ACC112 (cell line): ENCODE data around the gene DNAJB6.

Source experiments
- H2AFZ ChIP-seq: fragments of 200-600 bp; sonication (generic); one replicate; pipeline ENCODE4 v1.6.0; 2017; ENCODE audit warnings: antibody characterized with exemption, low read length; ENCODE audit not compliant: unreplicated experiment
- H3K27ac ChIP-seq: fragments of 200-600 bp; sonication (generic); 2 replicates; pipeline ENCODE4 v1.5.1; 2014; ENCODE audit warnings: low read depth, mild to moderate bottlenecking, antibody characterized with exemption, low read length, moderate library complexity
- H3K27me3 ChIP-seq: fragments of 200-600 bp; sonication (generic); 2 replicates; pipeline ENCODE4 v1.6.1; 2014; ENCODE audit warnings: mild to moderate bottlenecking, antibody characterized with exemption, low read length, moderate library complexity, mixed read lengths; ENCODE audit not compliant: insufficient read depth
- H3K36me3 ChIP-seq: fragments of 200-600 bp; sonication (generic); 2 replicates; pipeline ENCODE4 v1.6.1; 2016; ENCODE audit warnings: mild to moderate bottlenecking, antibody characterized with exemption, low read length, moderate library complexity, mixed read lengths; ENCODE audit not compliant: insufficient read depth
- H3K4me1 ChIP-seq: fragments of 200-600 bp; sonication (generic); one replicate; pipeline ENCODE4 v1.6.1; 2016; ENCODE audit warnings: low read length, mixed read lengths; ENCODE audit not compliant: insufficient read depth, unreplicated experiment, control insufficient read depth
- H3K4me3 ChIP-seq: fragments of 200-600 bp; sonication (generic); 2 replicates; pipeline ENCODE4 v1.5.1; 2014; ENCODE audit warnings: mild to moderate bottlenecking, low read depth, low read length
- H3K79me2 ChIP-seq: fragments of 200-600 bp; sonication (generic); one replicate; pipeline ENCODE4 v1.6.0; 2016; ENCODE audit warnings: low read length; ENCODE audit not compliant: control insufficient read depth, unreplicated experiment, insufficient read depth

DNAJB6 gene

DNA sequence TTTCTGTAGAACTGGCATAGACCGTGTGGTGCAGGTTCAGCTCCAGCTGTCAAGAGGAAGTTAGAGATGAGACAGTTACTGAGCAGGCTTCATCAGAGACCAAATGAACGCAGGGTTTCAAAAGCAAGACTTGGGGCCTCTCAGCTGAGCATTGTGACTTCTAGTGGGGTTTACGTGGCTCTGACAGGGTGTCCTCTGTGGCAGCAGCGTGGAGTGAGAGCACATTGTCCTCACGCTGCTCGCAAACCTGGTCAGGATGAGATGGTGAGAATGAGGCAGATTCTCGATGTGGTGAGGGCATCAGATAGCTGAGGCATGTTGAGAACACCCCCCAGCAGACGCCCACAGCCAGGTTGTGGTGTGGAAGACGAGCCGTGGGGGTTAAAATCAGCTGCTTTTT, 126.0 kb downstream of the DNAJB6 start:
- H3K4me3 ChIP-seq: no peak overlapping the region
- no peaks in the 10 kb centered on the region for H3K36me3 ChIP-seq
- H3K79me2 ChIP-seq: no peaks in the 10 kb centered on the region
- H2AFZ ChIP-seq: no peak overlapping the region
- H3K27ac ChIP-seq: no peak overlapping the region
- peaks cover 9% of the 10 kb centered on the region for H3K4me1 ChIP-seq
- peaks cover 54% of the 10 kb centered on the region for H3K27me3 ChIP-seq

DNA sequence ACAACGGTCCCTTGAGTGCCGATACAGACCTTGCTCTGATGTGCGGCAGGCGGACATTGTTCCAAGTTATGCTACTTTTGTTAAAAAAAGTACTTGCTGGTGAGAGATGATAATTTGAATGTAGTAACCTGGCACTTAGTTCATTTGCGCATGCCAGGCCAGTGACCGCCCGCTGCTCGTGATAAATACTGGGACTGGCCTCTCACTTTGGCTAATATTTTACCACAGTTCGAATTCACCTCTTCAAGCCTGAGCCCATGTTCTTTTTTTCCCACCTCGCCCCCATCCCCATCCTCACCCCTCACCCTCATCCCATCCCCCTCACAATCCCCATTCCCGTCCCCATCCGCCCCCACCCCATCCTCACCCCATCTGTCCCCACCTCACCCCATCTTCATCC, 126.4 kb downstream of the DNAJB6 start:
- no peak overlapping the region for H3K27ac ChIP-seq
- no peaks in the 10 kb centered on the region for H3K79me2 ChIP-seq
- H2AFZ ChIP-seq: no peak overlapping the region
- peaks cover 54% of the 10 kb centered on the region for H3K27me3 ChIP-seq
- H3K4me3 ChIP-seq: no peak overlapping the region
- peaks cover 9% of the 10 kb centered on the region for H3K4me1 ChIP-seq
- H3K36me3 ChIP-seq: no peaks in the 10 kb centered on the region

DNA sequence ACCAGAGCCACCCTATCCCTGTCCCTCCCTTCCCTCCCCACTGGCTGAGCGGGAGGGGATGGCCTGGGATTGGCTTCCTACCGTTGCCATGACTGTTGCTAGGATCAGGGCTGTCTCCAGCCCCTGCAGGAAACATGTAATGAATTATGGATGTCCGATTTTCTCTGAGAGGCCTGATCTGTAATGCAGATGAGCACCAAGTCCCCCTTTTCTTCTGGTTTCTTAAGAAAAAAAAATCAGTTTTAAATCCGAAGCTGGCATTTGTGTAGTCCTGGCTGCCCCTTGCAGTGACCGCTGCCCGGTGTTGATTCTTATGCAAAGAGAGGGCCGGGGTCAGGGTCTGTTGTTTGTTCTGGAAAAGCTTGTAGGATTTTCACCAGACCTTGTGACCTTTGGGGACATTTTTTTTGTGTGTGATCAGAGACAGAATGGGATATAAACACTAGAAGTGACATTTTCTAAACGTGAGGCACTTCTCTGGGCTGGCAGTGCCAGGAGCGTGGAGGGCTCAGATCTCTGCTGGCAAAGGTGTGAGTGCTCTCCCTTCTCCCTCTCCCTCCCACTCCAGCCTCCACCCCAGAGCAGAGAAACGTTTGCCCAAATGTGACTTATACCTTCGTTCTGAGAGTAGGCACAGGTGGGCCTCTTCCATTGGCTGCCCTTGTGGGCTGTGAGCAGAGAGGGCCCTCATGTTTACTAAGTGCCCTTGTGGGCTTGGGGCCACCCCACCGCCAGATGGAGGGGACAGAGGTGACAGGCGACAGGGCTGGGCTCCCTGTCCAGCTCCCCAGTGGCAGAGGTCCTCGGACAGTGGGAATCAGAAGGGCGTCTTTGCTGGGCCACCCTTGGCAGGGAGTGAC, 127.5 kb downstream of the DNAJB6 start:
- Histone ChIP-seq H2AFZ (no peak overlapping the region), H3K79me2 (no peaks in the 10 kb centered on the region), H3K4me3 (no peak overlapping the region), H3K27ac (no peak overlapping the region), H3K4me1 (peaks cover 9% of the 10 kb centered on the region), H3K36me3 (no peaks in the 10 kb centered on the region), H3K27me3 (peaks cover 49% of the 10 kb centered on the region)

DNA sequence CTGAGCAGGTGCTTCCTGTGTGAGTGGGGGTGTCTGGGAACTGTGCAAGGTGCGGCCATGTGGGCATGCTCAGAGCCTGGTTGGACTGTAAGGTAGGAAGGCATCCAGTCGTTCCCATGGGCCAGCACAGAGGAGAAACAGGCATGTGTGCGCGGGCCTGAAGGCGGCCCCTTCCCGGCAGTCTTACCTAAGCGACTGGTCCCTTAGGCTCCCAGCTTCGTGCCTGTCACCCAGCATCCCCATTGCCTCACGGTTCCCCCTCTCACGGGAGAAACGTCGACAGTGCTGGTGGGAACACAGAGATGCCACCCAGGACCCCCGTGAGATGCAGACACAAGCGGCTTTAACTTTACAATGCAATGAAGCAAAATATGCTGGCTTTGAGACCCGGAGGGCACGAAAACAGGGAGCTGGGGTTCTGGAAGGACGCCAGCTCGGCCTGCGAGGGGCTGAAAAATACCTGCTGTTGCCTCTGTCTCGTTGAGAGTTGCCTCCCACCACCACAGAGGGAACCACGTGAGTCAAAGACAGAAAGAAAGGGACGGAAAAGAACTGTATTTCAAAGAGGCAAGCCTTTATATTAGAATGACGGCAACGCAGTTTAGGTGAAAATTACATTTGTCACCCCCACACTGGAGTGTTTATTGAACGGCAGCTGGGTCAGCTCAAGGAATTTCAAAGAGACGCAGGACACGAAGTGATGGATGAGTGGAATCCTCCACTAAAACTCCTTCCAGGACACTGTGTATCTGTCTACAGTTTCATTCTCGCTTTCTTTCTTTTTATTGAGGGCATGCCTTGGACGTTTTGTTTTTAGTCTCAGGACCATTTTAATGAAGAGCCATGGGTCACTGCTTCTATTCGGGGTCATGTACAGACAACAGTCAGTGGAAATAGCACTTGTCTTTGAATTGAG, 128.4 kb downstream of the DNAJB6 start:
- peaks cover 9% of the 10 kb centered on the region for H3K4me1 ChIP-seq
- H3K79me2 ChIP-seq: no peaks in the 10 kb centered on the region
- no peak overlapping the region for H3K27ac ChIP-seq
- H3K4me3 ChIP-seq: peak overlapping the region; percentile 52; the same call in 1 of the 2 replicates
- H3K27me3 ChIP-seq: peaks cover 49% of the 10 kb centered on the region
- no peak overlapping the region for H2AFZ ChIP-seq
- no peaks in the 10 kb centered on the region for H3K36me3 ChIP-seq

DNA sequence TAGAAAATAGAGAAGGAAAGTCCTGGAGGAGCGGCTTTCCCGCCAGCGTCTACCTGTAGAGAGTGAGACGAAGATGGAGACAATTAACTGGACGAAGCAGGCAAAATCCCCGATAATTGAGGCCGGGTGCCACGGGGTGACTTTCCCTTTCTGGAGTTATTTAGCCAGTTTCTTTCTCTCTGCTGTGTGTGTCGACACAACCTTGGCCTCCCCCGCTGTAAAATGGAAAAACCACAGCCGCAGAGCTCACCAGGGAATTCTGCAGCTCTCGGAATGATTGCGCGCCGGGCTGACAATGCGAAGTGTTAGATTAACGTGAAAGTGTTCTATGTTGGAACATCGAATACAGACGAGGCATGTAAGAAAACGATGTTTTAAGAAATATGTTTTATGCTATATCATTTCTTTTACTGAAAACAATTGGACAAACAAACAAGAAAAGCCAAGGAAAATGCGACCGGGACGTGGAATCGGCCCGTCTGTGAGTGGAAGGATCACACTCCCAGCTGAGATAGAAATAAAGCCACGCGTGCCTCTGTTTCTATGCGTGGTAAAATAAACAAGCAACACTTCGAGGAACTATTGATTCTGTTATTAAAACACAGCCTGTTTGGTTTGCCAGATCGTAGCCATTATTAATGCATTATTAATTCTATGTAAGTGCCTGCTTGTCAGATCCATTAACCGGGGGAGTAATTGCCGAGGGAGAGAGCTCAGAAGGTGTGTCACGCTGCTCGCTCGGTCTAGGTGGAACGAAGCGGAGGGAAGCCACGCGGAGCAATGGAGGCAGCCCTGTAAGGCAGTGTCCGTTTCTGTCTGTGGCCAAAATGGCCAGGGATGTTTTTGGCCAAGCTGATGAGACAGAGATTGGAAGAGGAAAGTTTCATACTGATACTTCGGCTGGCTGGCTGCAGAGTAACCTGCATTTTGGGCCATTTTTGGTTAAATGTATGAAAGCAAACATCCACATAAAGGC, 129.4 kb downstream of the DNAJB6 start:
- Histone ChIP-seq H3K27me3 (peaks cover 49% of the 10 kb centered on the region), H3K4me1 (peaks cover 9% of the 10 kb centered on the region)

DNA sequence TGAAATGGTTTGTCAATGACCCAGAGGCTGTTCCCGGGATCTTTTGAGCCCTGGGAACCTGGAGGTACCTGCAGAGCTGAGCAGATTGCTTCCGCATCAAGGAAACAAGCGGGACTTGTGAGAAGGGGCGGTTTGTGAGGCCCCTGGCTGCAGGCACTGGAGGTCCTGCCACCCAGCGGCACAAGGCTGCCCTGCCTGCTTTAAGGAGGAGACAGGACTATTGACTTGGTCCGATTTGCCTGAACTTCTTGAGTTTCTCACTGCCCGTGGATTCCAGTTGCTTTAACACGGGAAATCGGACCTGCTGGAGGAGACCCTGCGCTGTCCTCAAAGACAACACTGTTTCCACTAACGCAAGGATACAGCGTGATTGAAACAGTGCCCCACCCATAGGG, 130.1 kb downstream of the DNAJB6 start:
- H3K4me3 ChIP-seq: no peak overlapping the region
- H3K4me1 ChIP-seq: peaks cover 9% of the 10 kb centered on the region
- no peak overlapping the region for H2AFZ ChIP-seq
- no peaks in the 10 kb centered on the region for H3K36me3 ChIP-seq
- peaks cover 49% of the 10 kb centered on the region for H3K27me3 ChIP-seq
- no peak overlapping the region for H3K27ac ChIP-seq
- H3K79me2 ChIP-seq: no peaks in the 10 kb centered on the region

More for the DNA sequence above, 129.4 kb downstream of the DNAJB6 start:
- Histone ChIP-seq H3K36me3 (no peaks in the 10 kb centered on the region), H2AFZ (no peak overlapping the region), H3K27ac (no peak overlapping the region), H3K79me2 (no peaks in the 10 kb centered on the region), H3K4me3 (peak overlapping the region; percentile 52; the same call in 1 of the 2 replicates)
